C4-2B (cell line): ENCODE data around the gene PDE4B.

Experiments used
- H3K27ac ChIP-seq: fragments of 450-650 bp; 2 replicates; pipeline ENCODE4 v1.5.1; 2017
- CTCF ChIP-seq: fragments of 450-650 bp; conservative IDR thresholded peaks from 2 replicates; pipeline ENCODE4 v1.5.1; 2017; ENCODE audit warnings: mild to moderate bottlenecking
- ZFX ChIP-seq: fragments of 450-650 bp; IDR thresholded peaks from 2 replicates; pipeline ENCODE4 v1.6.1; 2017

The PDE4B gene

GRCh38 chr1:66309006-66309741, 516.5 kb downstream of the PDE4B start:
- no peak overlapping the region for H3K27ac ChIP-seq
- TF ChIP-seq ZFX (no peak), CTCF (no peak)

- H3K27ac ChIP-seq, result no peak overlapping the region
- TF ChIP-seq CTCF, result no peak
- no peak for TF ChIP-seq ZFX
These were observed 518.4 kb downstream of the PDE4B start for GRCh38 chr1:66311092-66311491.

GRCh38 chr1:66311628-66312027, 518.9 kb downstream of the PDE4B start:
- TF ChIP-seq CTCF (no peak), ZFX (no peak)

GRCh38 chr1:66312271-66312990, 519.7 kb downstream of the PDE4B start:
- H3K27ac ChIP-seq, result no peak overlapping the region
- TF ChIP-seq CTCF (no peak), ZFX (no peak)

More at GRCh38 chr1:66311628-66312027, 518.9 kb downstream of the PDE4B start:
- H3K27ac ChIP-seq, result no peak overlapping the region

GRCh38 chr1:66313429-66313828, 520.7 kb downstream of the PDE4B start:
- TF ChIP-seq CTCF (no peak), ZFX (no peak)
- H3K27ac ChIP-seq, result no peak overlapping the region

- TF ChIP-seq CTCF (no peak), ZFX (no peak)
- H3K27ac ChIP-seq, result no peak overlapping the region
These were observed 523.0 kb downstream of the PDE4B start for GRCh38 chr1:66315671-66316070.

- no peak overlapping the region for H3K27ac ChIP-seq
- no peak for TF ChIP-seq ZFX
- no peak for TF ChIP-seq CTCF
These were observed 524.0 kb downstream of the PDE4B start for GRCh38 chr1:66316464-66317247.
